Spleen (tissue), 7 donors: ENCODE measurements around the gene NSMCE3.

ENCODE experiments used
- CTCF ChIP-seq, 11 experiments: fragments of 200-600 bp in 7 of 11; fragments of 450-650 bp in 4 of 11; sonication (generic) in 4 of 11; IDR thresholded peaks in 8 of 11; conservative IDR thresholded peaks in 3 of 11; 1 replicate in 7 of 11; 2 replicates in 4 of 11; pipeline versions ENCODE4 v1.4.0 to v1.8.0; 2016 to 2021; ENCODE audit warnings: antibody characterized with exemption in 11 of 11, inconsistent platforms in 4 of 11, mild to moderate bottlenecking in 1 of 11
- POLR2A ChIP-seq, 3 donors: fragments of 450-650 bp; IDR thresholded peaks; one replicate each; pipeline ENCODE4 v1.5.1; 2017; ENCODE audit warnings: antibody characterized with exemption in 3 of 3, mild to moderate bottlenecking in 1 of 3
- POLR2AphosphoS5 ChIP-seq, 3 donors: sonication (generic); formaldehyde crosslinking; IDR thresholded peaks; one replicate each; pipeline ENCODE4 v1.5.1; 2017; ENCODE audit warnings: antibody characterized with exemption in 3 of 3
- donor health status: DM: no; HTN: no; CAD: no; lungs with moderate emphysema.
- donor health status: DM: no; HTN: no; CAD: no.
- donor health status: DM: no; HTN: no; CAD: no.

DNA sequence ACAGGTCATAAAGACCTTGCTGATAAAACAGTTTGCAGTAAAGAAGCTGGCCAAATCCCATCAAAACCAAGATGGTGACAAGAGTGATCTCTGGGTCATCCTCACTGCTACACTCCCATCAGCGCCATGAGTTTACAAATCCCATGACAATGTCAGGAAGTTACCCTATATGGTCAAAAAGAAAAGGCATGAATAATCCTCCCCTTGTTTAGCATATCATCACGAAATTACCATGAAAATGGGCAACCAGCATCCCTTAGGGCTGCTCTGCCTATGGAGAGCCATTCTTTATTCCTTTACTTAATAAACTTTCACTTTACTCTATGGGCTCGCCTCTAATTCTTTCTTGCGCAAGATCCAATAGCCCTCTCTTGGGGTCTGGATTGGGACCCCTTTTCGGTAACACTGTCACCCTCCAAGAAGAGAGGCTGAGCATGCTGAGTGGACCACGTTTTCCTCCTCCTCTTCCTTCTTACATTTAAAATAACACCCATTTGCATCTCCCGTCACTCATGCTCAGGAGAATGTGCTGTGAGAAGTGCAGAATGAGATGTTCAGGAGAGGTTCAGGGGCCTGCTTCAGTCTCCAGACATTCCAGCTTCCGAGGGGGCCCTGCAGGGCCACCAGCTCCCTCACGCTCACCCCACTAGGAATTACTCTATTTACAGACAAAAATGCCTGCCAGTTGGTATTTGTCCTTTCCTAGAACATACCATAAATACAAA, 47.3 kb downstream of the NSMCE3 start:
- TF ChIP-seq CTCF (IDR thresholded peaks at IDR 0.05 in 8 of 11, conservative IDR thresholded peaks at IDR 0.05 in 3 of 11), result no peak
- TF ChIP-seq POLR2A (IDR thresholded peaks at IDR 0.05), result no peak
- TF ChIP-seq POLR2AphosphoS5 (IDR thresholded peaks at IDR 0.05), result no peak
